Hepatocyte (in vitro differentiated cells): ENCODE measurements around the gene PRR23E. TPM values are rescaled to one million over a fixed set of nuclear protein-coding genes. Genes with fewer than 3 reads are reported as not detected.

Experiments
- DNase-seq: peaks from one replicate; pipeline ENCODE4 v3.0.0-alpha.2; 2016; ENCODE audit warnings: low spot score
- H2AFZ ChIP-seq: fragments of 200-600 bp; sonication (generic); 2 replicates; pipeline ENCODE4 v1.6.0; 2016; ENCODE audit warnings: antibody characterized with exemption, mild to moderate bottlenecking
- H3K27ac ChIP-seq: fragments of 200-600 bp; sonication (generic); 2 replicates; pipeline ENCODE4 v1.5.1; 2016; ENCODE audit warnings: mild to moderate bottlenecking
- H3K27me3 ChIP-seq: fragments of 200-600 bp; sonication (generic); 2 replicates; pipeline ENCODE4 v1.6.1; 2016
- H3K36me3 ChIP-seq: fragments of 200-600 bp; sonication (generic); replicated peaks from 2 replicates; pipeline ENCODE4 v1.5.1; 2016; ENCODE audit warnings: low read depth; ENCODE audit not compliant: insufficient read depth
- H3K4me1 ChIP-seq: fragments of 200-600 bp; sonication (generic); 2 replicates; pipeline ENCODE4 v1.5.1; 2016; ENCODE audit warnings: mild to moderate bottlenecking, moderate library complexity; ENCODE audit not compliant: insufficient read depth
- H3K4me2 ChIP-seq: fragments of 200-600 bp; sonication (generic); 2 replicates; pipeline ENCODE4 v1.6.0; 2016
- H3K4me3 ChIP-seq: fragments of 200-600 bp; sonication (generic); 2 replicates; pipeline ENCODE4 v1.5.1; 2016; ENCODE audit warnings: mild to moderate bottlenecking
- H3K79me2 ChIP-seq: fragments of 200-600 bp; sonication (generic); 2 replicates; pipeline ENCODE4 v1.6.0; 2017; ENCODE audit warnings: mild to moderate bottlenecking
- H3K9me2 ChIP-seq: fragments of 200-600 bp; sonication (generic); replicated peaks from 2 replicates; pipeline ENCODE4 v1.6.0; 2017; ENCODE audit warnings: mild to moderate bottlenecking; ENCODE audit not compliant: insufficient read depth
- H3K9me3 ChIP-seq: fragments of 200-600 bp; sonication (generic); 2 replicates; pipeline ENCODE4 v1.5.1; 2016; ENCODE audit warnings: low read depth, mild to moderate bottlenecking
- H4K20me1 ChIP-seq: fragments of 200-600 bp; sonication (generic); 2 replicates; pipeline ENCODE4 v1.6.0; 2016; ENCODE audit warnings: mild to moderate bottlenecking; ENCODE audit not compliant: insufficient read depth, poor library complexity, severe bottlenecking
- CTCF ChIP-seq: fragments of 200-600 bp; sonication (generic); IDR thresholded peaks from 2 replicates; pipeline ENCODE4 v1.5.1; 2016; ENCODE audit warnings: antibody characterized with exemption, mild to moderate bottlenecking; ENCODE audit not compliant: poor library complexity
- EZH2 ChIP-seq: fragments of 200-600 bp; sonication (generic); IDR thresholded peaks from 2 replicates; pipeline ENCODE4 v1.6.1; 2016; ENCODE audit warnings: antibody characterized with exemption, mild to moderate bottlenecking, borderline replicate concordance
- EZH2phosphoT487 ChIP-seq: fragments of 200-600 bp; sonication (generic); IDR thresholded peaks from one replicate; pipeline ENCODE4 v1.6.1; 2018; ENCODE audit warnings: antibody characterized with exemption, mild to moderate bottlenecking, low read depth, moderate library complexity; ENCODE audit not compliant: unreplicated experiment, severe bottlenecking
- WGBS: methylation state at CpG from one replicate; pipeline ENCODE4 v1.1.6; 2016; ENCODE audit warnings: low lambda C conversion rate; ENCODE audit errors: missing lambda C conversion rate; 5-methylcytosine and 5-hydroxymethylcytosine counted together
- polyA plus RNA-seq: library from polyadenylated mRNA; unstranded; fragments of >200 nt; fragmentation: Nextera tagmentation; extraction: Ambion mirVana; gene quantifications from 2 replicates; pipeline ENCODE4 v1.2.1, GENCODE V29; 2016
- total RNA-seq: library from RNA; depleted of rRNA; stranded (reverse); fragments of >200 nt; gene quantifications from 2 replicates; pipeline ENCODE4 v1.2.3, GENCODE V29; 2014

PRR23E gene
- total and polyA plus RNA-seq, 2 experiments from 2014 or later = not detected

- 38% methylated on average over 6 of the region's 7 CpGs for WGBS
- H4K20me1 ChIP-seq = no peaks in the 10 kb centered on the region
These were observed 22.1 kb upstream of the PRR23E start for GRCh38 chr3:127170814-127171213.

GRCh38 chr3:127171320-127171719, 21.6 kb upstream of the PRR23E start:
- H2AFZ ChIP-seq = no peak overlapping the region
- 86% methylated on average over 6 of the region's 6 CpGs for WGBS
- H3K79me2 ChIP-seq = no peaks in the 10 kb centered on the region
- TF ChIP-seq EZH2phosphoT487 = no peak
- TF ChIP-seq EZH2 = no peak
- no peak for TF ChIP-seq CTCF
- H3K9me3 ChIP-seq = no peaks in the 10 kb centered on the region
- peaks cover 9% of the 10 kb centered on the region for H3K27me3 ChIP-seq
- no peak overlapping the region for H3K4me2 ChIP-seq
- H3K27ac ChIP-seq = no peak overlapping the region
- H3K4me1 ChIP-seq = peaks cover 9% of the 10 kb centered on the region
- no peaks in the 10 kb centered on the region for H3K9me2 ChIP-seq
- H3K4me3 ChIP-seq = no peak overlapping the region
- DNase-seq = no peak
- H4K20me1 ChIP-seq = no peaks in the 10 kb centered on the region
- H3K36me3 ChIP-seq = no peaks in the 10 kb centered on the region

More at GRCh38 chr3:127170814-127171213, 22.1 kb upstream of the PRR23E start:
- Histone ChIP-seq H3K9me3 (no peaks in the 10 kb centered on the region), H3K79me2 (no peaks in the 10 kb centered on the region), H3K4me2 (no peak overlapping the region), H3K27me3 (peaks cover 9% of the 10 kb centered on the region), H3K27ac (no peak overlapping the region), H2AFZ (no peak overlapping the region), H3K9me2 (no peaks in the 10 kb centered on the region), H3K4me1 (peaks cover 9% of the 10 kb centered on the region), H3K36me3 (no peaks in the 10 kb centered on the region), H3K4me3 (no peak overlapping the region)
- TF ChIP-seq EZH2 (no peak), CTCF (no peak), EZH2phosphoT487 (no peak)
- peak; percentile 58 for DNase-seq

GRCh38 chr3:127171721-127172120, 21.2 kb upstream of the PRR23E start:
- no peak for DNase-seq
- H3K9me3 ChIP-seq = no peaks in the 10 kb centered on the region
- no peaks in the 10 kb centered on the region for H4K20me1 ChIP-seq
- peaks cover 9% of the 10 kb centered on the region for H3K27me3 ChIP-seq
- no peaks in the 10 kb centered on the region for H3K79me2 ChIP-seq
- H3K27ac ChIP-seq = no peak overlapping the region
- whole genome bisulfite sequencing = 97% methylated on average over 4 of the region's 4 CpGs
- H3K4me3 ChIP-seq = no peak overlapping the region
- H3K4me2 ChIP-seq = no peak overlapping the region
- no peaks in the 10 kb centered on the region for H3K9me2 ChIP-seq
- TF ChIP-seq EZH2phosphoT487 (no peak), EZH2 (no peak), CTCF (no peak)
- H3K36me3 ChIP-seq = no peaks in the 10 kb centered on the region
- no peak overlapping the region for H2AFZ ChIP-seq
- peaks cover 9% of the 10 kb centered on the region for H3K4me1 ChIP-seq

- no peak overlapping the region for H3K27ac ChIP-seq
These were observed 20.7 kb upstream of the PRR23E start for GRCh38 chr3:127172211-127172610.

More at GRCh38 chr3:127172211-127172610, 20.7 kb upstream of the PRR23E start:
- DNase-seq = no peak
- H2AFZ ChIP-seq = no peak overlapping the region
- no peaks in the 10 kb centered on the region for H3K9me2 ChIP-seq
- WGBS = 87% methylated on average over 5 of the region's 5 CpGs
- H3K4me3 ChIP-seq = no peak overlapping the region
- peaks cover 9% of the 10 kb centered on the region for H3K27me3 ChIP-seq
- H3K79me2 ChIP-seq = no peaks in the 10 kb centered on the region
- H3K36me3 ChIP-seq = no peaks in the 10 kb centered on the region
- no peaks in the 10 kb centered on the region for H4K20me1 ChIP-seq
- no peak overlapping the region for H3K4me2 ChIP-seq
- no peaks in the 10 kb centered on the region for H3K9me3 ChIP-seq
- H3K4me1 ChIP-seq = peaks cover 9% of the 10 kb centered on the region
- TF ChIP-seq EZH2 = no peak
- no peak for TF ChIP-seq CTCF
- no peak for TF ChIP-seq EZH2phosphoT487
